ENCODE measurements around the gene KIAA1755.
"Not testable (repeated sequence)": the region's sequence is repeated elsewhere in the genome, so short reads cannot be mapped to it uniquely, and the experiment has no call there.

Gene KIAA1755

DNA sequence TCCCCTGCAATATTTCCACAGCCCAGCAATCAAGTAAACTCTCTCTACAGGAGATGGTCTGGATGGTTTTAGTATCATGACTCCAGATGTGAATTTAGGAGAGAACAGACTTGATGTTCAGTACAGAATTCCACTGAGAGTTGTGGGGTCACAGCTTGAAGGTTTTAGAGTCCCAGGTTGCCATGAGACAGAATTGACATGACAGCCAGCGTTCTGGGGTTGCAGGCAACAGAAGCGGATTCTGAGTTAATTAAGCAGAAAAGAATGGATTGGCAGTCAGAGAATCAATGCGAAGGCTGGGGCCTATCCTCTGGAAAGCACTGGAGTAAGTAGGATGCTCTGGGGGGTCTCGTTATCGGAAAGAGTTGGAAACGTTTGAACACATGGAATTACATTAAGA, 2.4 kb upstream of the KIAA1755 start:
- no peak for DNase-seq (ENCODE audit: low read depth)
- TF ChIP-seq, protein P1, sequence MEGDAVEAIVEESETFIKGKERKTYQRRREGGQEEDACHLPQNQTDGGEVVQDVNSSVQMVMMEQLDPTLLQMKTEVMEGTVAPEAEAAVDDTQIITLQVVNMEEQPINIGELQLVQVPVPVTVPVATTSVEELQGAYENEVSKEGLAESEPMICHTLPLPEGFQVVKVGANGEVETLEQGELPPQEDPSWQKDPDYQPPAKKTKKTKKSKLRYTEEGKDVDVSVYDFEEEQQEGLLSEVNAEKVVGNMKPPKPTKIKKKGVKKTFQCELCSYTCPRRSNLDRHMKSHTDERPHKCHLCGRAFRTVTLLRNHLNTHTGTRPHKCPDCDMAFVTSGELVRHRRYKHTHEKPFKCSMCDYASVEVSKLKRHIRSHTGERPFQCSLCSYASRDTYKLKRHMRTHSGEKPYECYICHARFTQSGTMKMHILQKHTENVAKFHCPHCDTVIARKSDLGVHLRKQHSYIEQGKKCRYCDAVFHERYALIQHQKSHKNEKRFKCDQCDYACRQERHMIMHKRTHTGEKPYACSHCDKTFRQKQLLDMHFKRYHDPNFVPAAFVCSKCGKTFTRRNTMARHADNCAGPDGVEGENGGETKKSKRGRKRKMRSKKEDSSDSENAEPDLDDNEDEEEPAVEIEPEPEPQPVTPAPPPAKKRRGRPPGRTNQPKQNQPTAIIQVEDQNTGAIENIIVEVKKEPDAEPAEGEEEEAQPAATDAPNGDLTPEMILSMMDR (IDR thresholded peaks at IDR 0.05; ENCODE audit: insufficient read depth, low read depth, low read length, missing control alignments) = no peak
- H3K4me3 ChIP-seq (ENCODE audit: low read depth, low read length) = no peak overlapping the region

- no peak for DNase-seq (ENCODE audit: low read depth)
- H3K4me3 ChIP-seq (ENCODE audit: low read depth, low read length) = no peak overlapping the region
- TF ChIP-seq, protein P1 (IDR thresholded peaks at IDR 0.05; ENCODE audit: insufficient read depth, low read depth, low read length, missing control alignments) = no peak
Measured at GRCh38 chr20:38261054-38261390, 487 bp upstream of the KIAA1755 start.

GRCh38 chr20:38260025-38260377, 534 bp downstream of the KIAA1755 start:
- TF ChIP-seq, protein P1 (IDR thresholded peaks at IDR 0.05; ENCODE audit: insufficient read depth, low read depth, low read length, missing control alignments) = no peak
- no peak overlapping the region for H3K4me3 ChIP-seq (ENCODE audit: low read depth, low read length)
- no peak for DNase-seq (ENCODE audit: low read depth)

DNA sequence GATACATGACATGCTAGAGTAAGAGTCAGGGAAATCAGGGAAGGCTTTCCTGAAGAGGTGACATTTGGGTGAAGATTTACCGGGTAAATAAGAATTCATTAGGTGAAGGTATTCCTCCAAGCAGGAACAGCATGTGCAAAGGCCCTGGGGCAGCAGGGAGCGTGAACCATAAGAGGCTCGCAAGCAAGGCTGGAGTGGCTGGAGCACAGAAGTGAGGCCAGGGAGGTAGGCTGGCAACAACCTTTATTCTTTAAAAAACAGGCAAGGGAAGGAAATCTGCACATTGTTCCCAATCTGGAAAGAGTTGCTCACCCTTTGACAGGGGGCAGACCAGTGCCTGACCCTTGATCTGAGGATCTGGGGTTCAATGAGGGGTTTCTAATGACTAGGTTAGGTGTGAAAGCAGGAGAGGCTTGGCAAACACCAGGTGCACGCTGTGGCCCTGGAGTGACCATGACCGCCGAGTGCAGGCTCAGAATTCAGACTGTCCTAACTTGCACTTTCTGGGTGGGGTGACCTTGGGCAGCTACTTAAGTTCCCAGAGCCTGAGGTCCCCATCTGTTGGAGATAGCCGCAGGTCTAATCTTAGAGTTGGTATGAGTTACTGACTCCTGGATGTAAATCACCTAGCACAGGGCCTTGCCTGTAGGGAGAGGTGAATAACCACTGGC, 1.9 kb downstream of the KIAA1755 start:
- DNase-seq (ENCODE audit: low read depth) = no peak
- TF ChIP-seq, protein P1 (IDR thresholded peaks at IDR 0.05; ENCODE audit: insufficient read depth, low read depth, low read length, missing control alignments) = no peak
- no peak overlapping the region for H3K4me3 ChIP-seq (ENCODE audit: low read depth, low read length)

DNA sequence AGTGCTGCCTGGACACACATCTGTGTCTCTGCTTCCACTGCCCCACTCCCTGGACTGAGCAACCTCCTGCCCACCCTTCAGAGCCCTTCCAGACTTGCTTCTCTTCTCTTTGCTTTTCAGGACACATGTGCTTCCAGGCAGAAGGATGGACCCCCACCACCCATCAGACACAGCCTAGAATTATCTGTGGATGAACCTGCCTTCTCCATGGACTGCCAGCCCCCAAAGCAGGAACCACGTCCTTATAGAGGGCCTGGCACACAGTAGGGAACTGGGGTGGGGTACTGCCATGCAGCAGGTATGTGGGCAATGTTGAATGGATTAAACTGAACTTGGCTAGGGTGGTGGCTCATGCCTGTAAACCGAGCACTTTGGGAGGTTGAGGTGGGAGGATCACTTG, 3.6 kb downstream of the KIAA1755 start:
- no peak for DNase-seq (ENCODE audit: low read depth)
- no peak overlapping the region for H3K4me3 ChIP-seq (ENCODE audit: low read depth, low read length)
- TF ChIP-seq, protein P1 (IDR thresholded peaks at IDR 0.05; ENCODE audit: insufficient read depth, low read depth, low read length, missing control alignments) = no peak

DNA sequence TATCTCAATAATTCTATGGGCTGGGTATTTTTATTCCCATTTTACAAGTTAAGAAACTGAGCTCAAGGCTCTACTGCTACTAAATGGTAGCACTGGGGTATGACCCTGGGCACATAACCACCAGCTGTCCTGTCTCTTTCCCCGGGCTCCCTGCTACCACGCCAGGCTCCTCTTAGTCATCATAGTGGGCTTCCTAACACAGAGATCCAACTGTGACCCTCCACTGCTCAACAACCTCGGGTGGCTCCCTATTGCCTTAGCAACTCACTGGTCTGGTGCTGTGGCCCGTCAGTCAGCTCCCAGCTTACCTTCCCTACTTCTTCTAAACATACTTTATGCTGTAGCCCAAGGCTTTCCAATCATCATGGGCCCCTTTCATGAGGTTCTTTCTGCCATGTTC, 4.5 kb downstream of the KIAA1755 start:
- no peak overlapping the region for H3K4me3 ChIP-seq (ENCODE audit: low read depth, low read length)
- TF ChIP-seq, protein P1 (IDR thresholded peaks at IDR 0.05; ENCODE audit: insufficient read depth, low read depth, low read length, missing control alignments) = no peak
- DNase-seq (ENCODE audit: low read depth) = no peak

DNA sequence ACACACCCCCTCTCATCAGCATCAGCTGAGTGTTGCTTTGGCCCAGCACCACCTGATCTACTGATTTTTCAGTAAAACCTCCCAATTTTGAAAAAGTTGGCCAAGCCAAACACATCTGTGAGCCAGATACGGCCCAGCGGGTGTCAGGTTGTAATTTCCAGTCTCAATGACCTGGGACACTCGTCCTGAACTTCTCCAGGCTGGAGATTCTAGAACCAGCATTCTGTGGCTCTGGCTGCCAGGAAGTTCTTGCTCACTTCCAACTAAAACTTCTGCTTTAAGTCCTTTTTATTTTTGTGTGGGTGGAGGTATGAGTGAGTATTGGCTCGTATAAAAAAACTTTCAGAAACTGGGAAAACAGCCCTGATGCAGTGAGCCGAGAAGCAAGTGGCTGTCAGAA, 5.1 kb downstream of the KIAA1755 start:
- TF ChIP-seq, protein P1 (IDR thresholded peaks at IDR 0.05; ENCODE audit: insufficient read depth, low read depth, low read length, missing control alignments) = no peak
- DNase-seq (ENCODE audit: low read depth) = no peak
- no peak overlapping the region for H3K4me3 ChIP-seq (ENCODE audit: low read depth, low read length)

GRCh38 chr20:38254621-38255020, 5.9 kb downstream of the KIAA1755 start:
- not testable (repeated sequence) for DNase-seq (ENCODE audit: low read depth); H3K4me3 ChIP-seq (ENCODE audit: low read depth, low read length)
